ENCODE data around the gene CPEB1. TPM values are rescaled to one million over a fixed set of nuclear protein-coding genes. Genes with fewer than 3 reads are reported as not detected.
A peak's percentile ranks its signal among the peaks of the same experiment; 100 is the strongest.

Gene CPEB1
- 7.0 and 7.7 TPM in 2 replicates for polyA plus RNA-seq (2011; rRNA removed)
- 2.6 and 2.8 TPM in 2 replicates for polyA plus RNA-seq (2012; cell fraction: cytosol; rRNA removed)
- polyA plus RNA-seq (2012; cell fraction: nucleus; rRNA removed) = 3.8 and 4.6 TPM in 2 replicates
- polyA plus RNA-seq (2017; fragmentation: RNase III; extraction: RNeasy Plus Mini Kit Qiagen cat#74134 plus additional on column Dnase treatment) = 2.7 to 2.8 TPM (median 2.7 TPM) in 3 replicates
- polyA minus RNA-seq (2011; rRNA and poly(A)+ RNA removed) = 8.8 and 10.3 TPM in 2 replicates

DNA sequence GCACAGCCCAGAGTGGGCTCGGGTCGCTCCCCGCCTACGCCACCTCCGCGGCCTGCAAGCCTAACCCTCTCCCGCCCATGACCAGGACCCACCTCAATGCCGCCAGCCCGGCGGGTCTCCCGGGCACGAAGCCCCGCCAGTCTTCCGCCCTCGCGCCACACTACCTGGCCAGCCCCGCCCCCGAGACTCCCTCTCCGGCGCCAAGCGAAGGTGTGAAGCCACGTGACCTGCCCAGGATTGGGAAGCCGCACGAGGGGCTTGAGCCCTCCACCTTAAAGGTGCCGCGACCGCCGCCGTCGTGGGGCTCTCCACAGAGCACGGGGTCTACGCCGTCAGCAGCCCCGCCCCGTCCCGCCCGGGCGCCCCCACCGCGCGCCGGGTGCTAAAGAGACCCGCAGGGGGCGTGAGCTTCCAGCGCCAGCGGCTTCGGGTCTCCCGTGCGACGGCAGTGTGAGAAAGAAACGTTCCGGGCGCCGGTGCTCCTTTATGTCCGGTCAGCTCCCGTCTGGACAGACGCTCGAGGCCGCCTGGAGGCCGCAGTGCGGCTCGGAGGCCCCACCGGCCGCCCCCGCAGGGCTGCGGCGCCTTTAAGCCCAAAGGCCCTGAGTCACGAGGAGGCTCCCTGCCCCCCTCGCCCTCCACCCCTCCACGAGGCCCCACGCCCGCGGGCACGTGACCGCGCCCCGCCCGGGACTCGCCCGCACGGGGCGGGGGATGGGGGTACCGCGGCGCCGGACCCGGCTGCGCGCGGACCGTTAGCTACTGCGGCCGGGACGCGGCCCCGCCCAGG lies at the start of gene CPEB1:
Gene CPEB1 (minus strand): TSS at position 319 of the 790 bp plus-strand sequence. CDS start 18,904 bp downstream, outside the sequence.
- POLR2A ChIA-PET = interaction anchor here (0.9 to 1.7 kb wide), 4 partner anchors 11 to 107 kb away, joined by 3 to 19 read pairs (median 5); partner anchors contain the start of gene RPS17
- ATAC-seq = peak; percentile 85 to 88
- Histone ChIP-seq H3K4me3 (peak within 1 kb of the TSS; percentile 71), H3K4me2 (peak within 1 kb of the TSS; percentile 83), H3K9me3 (no peaks in the 10 kb centered on the region), H3K4me1 (peaks cover 6% of the 10 kb centered on the region; the same call in 2 of the 3 replicates), H3K27ac (peak within 1 kb of the TSS; percentile 83 to 91)
- FAIRE-seq = no peak
- CTCF ChIA-PET = interaction anchor here (0.8 to 1.4 kb wide), 4 partner anchors 107 to 353 kb away, joined by 3 to 4 read pairs (median 3); partner anchors contain the start of gene RPS17
- peak; percentile 66 for DNase-seq (ENCODE audit: low read depth in 1 of 2, low spot score in 1 of 2)
- WGBS (ENCODE audit: missing lambda C conversion rate) = 42% methylated on average over 32 of the region's 96 CpGs
- TF ChIP-seq HDAC2 (IDR thresholded peaks at IDR 0.05) = no peak
- TF ChIP-seq POLR2A (IDR thresholded peaks at IDR 0.05; ENCODE audit: low read length) = no peak
- TF ChIP-seq, protein P1, sequence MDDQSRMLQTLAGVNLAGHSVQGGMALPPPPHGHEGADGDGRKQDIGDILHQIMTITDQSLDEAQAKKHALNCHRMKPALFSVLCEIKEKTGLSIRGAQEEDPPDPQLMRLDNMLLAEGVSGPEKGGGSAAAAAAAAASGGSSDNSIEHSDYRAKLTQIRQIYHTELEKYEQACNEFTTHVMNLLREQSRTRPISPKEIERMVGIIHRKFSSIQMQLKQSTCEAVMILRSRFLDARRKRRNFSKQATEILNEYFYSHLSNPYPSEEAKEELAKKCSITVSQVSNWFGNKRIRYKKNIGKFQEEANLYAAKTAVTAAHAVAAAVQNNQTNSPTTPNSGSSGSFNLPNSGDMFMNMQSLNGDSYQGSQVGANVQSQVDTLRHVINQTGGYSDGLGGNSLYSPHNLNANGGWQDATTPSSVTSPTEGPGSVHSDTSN (IDR thresholded peaks at IDR 0.05) = no peak
- TF ChIP-seq, protein P2, sequence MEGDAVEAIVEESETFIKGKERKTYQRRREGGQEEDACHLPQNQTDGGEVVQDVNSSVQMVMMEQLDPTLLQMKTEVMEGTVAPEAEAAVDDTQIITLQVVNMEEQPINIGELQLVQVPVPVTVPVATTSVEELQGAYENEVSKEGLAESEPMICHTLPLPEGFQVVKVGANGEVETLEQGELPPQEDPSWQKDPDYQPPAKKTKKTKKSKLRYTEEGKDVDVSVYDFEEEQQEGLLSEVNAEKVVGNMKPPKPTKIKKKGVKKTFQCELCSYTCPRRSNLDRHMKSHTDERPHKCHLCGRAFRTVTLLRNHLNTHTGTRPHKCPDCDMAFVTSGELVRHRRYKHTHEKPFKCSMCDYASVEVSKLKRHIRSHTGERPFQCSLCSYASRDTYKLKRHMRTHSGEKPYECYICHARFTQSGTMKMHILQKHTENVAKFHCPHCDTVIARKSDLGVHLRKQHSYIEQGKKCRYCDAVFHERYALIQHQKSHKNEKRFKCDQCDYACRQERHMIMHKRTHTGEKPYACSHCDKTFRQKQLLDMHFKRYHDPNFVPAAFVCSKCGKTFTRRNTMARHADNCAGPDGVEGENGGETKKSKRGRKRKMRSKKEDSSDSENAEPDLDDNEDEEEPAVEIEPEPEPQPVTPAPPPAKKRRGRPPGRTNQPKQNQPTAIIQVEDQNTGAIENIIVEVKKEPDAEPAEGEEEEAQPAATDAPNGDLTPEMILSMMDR (IDR thresholded peaks at IDR 0.05) = peak; percentile 35; the same call in 2 of the 3 replicates
- TF ChIP-seq CBX2 (IDR thresholded peaks at IDR 0.05; ENCODE audit: borderline replicate concordance, low read depth) = no peak
- TF ChIP-seq, protein P3, sequence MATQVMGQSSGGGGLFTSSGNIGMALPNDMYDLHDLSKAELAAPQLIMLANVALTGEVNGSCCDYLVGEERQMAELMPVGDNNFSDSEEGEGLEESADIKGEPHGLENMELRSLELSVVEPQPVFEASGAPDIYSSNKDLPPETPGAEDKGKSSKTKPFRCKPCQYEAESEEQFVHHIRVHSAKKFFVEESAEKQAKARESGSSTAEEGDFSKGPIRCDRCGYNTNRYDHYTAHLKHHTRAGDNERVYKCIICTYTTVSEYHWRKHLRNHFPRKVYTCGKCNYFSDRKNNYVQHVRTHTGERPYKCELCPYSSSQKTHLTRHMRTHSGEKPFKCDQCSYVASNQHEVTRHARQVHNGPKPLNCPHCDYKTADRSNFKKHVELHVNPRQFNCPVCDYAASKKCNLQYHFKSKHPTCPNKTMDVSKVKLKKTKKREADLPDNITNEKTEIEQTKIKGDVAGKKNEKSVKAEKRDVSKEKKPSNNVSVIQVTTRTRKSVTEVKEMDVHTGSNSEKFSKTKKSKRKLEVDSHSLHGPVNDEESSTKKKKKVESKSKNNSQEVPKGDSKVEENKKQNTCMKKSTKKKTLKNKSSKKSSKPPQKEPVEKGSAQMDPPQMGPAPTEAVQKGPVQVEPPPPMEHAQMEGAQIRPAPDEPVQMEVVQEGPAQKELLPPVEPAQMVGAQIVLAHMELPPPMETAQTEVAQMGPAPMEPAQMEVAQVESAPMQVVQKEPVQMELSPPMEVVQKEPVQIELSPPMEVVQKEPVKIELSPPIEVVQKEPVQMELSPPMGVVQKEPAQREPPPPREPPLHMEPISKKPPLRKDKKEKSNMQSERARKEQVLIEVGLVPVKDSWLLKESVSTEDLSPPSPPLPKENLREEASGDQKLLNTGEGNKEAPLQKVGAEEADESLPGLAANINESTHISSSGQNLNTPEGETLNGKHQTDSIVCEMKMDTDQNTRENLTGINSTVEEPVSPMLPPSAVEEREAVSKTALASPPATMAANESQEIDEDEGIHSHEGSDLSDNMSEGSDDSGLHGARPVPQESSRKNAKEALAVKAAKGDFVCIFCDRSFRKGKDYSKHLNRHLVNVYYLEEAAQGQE (IDR thresholded peaks at IDR 0.05) = no peak
- 0 out of 2 replicates have a peak, but pooled peaks have one; percentile 12 for TF ChIP-seq GATA3 (IDR thresholded peaks at IDR 0.05; ENCODE audit: borderline replicate concordance)
- no peak for TF ChIP-seq FOSL2 (IDR thresholded peaks at IDR 0.05)
- TF ChIP-seq FOSL2 (CRISPR knock-in tag; IDR thresholded peaks at IDR 0.05) = peak; percentile 69
- TF ChIP-seq RARB (CRISPR knock-in tag; IDR thresholded peaks at IDR 0.05) = no peak
- no peak for TF ChIP-seq TP53 (CRISPR knock-in tag; IDR thresholded peaks at IDR 0.05)
- no peak for TF ChIP-seq RNF2 (IDR thresholded peaks at IDR 0.05; ENCODE audit: borderline replicate concordance, low read depth)
- no peak for TF ChIP-seq TFCP2L1 (CRISPR knock-in tag; IDR thresholded peaks at IDR 0.05)
- TF ChIP-seq BHLHE40 (IDR thresholded peaks at IDR 0.05; ENCODE audit: low read depth, low read length) = peak; percentile 30; the same call in 1 of the 2 replicates
- TF ChIP-seq ZNF302 (CRISPR knock-in tag; IDR thresholded peaks at IDR 0.05) = no peak
- TF ChIP-seq ZSCAN20 (CRISPR knock-in tag; IDR thresholded peaks at IDR 0.05) = no peak
- no peak for TF ChIP-seq SREBF2 (IDR thresholded peaks at IDR 0.05)
- no peak for TF ChIP-seq KDM5A (IDR thresholded peaks at IDR 0.05)
- TF ChIP-seq ZC3H11A (IDR thresholded peaks at IDR 0.05) = no peak
- TF ChIP-seq MAZ (IDR thresholded peaks at IDR 0.05; ENCODE audit: borderline replicate concordance, low read depth, low read length) = 0 out of 2 replicates have a peak, but pooled peaks have one; percentile 56
- TF ChIP-seq, protein P4, sequence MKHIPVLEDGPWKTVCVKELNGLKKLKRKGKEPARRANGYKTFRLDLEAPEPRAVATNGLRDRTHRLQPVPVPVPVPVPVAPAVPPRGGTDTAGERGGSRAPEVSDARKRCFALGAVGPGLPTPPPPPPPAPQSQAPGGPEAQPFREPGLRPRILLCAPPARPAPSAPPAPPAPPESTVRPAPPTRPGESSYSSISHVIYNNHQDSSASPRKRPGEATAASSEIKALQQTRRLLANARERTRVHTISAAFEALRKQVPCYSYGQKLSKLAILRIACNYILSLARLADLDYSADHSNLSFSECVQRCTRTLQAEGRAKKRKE (CRISPR knock-in tag; IDR thresholded peaks at IDR 0.05; ENCODE audit: low read depth) = no peak
- TF ChIP-seq EHMT2 (IDR thresholded peaks at IDR 0.05; ENCODE audit: low read depth) = no peak
- TF ChIP-seq, protein P5, sequence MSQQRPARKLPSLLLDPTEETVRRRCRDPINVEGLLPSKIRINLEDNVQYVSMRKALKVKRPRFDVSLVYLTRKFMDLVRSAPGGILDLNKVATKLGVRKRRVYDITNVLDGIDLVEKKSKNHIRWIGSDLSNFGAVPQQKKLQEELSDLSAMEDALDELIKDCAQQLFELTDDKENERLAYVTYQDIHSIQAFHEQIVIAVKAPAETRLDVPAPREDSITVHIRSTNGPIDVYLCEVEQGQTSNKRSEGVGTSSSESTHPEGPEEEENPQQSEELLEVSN (IDR thresholded peaks at IDR 0.05; ENCODE audit: borderline replicate concordance, low read depth) = peak; percentile 94
- peak in 1 of 2 experiments; percentile 38; a peak in 1 of 5 replicates for TF ChIP-seq JUN (IDR thresholded peaks at IDR 0.05)
- TF ChIP-seq, protein P6, sequence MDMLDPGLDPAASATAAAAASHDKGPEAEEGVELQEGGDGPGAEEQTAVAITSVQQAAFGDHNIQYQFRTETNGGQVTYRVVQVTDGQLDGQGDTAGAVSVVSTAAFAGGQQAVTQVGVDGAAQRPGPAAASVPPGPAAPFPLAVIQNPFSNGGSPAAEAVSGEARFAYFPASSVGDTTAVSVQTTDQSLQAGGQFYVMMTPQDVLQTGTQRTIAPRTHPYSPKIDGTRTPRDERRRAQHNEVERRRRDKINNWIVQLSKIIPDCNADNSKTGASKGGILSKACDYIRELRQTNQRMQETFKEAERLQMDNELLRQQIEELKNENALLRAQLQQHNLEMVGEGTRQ (IDR thresholded peaks at IDR 0.05) = peak; percentile 56
- TF ChIP-seq, protein P7, sequence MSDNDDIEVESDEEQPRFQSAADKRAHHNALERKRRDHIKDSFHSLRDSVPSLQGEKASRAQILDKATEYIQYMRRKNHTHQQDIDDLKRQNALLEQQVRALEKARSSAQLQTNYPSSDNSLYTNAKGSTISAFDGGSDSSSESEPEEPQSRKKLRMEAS (IDR thresholded peaks at IDR 0.05) = peak; percentile 85
- TF ChIP-seq MYC (IDR thresholded peaks at IDR 0.05; ENCODE audit: borderline replicate concordance, low read length) = peak; percentile 87
- TF ChIP-seq PHF8 (IDR thresholded peaks at IDR 0.05; ENCODE audit: borderline replicate concordance, low read depth) = peak; percentile 79; the same call in 1 of the 2 replicates
- peak; percentile 93 for TF ChIP-seq NPAS2 (CRISPR knock-in tag; IDR thresholded peaks at IDR 0.05; ENCODE audit: borderline replicate concordance)
- peak; percentile 31; the same call in 1 of the 3 replicates for TF ChIP-seq SMC3 (IDR thresholded peaks at IDR 0.05)

Measured in A549 (cell line).